ENCODE results near the gene SEPSECS. TPM values are rescaled to one million over a fixed set of nuclear protein-coding genes. Genes with fewer than 3 reads are reported as not detected.

The SEPSECS gene
- total and polyA plus RNA-seq, 2 donors (not counting 3 experiments of a cell fraction or from before 2014, with no cell fraction given): 2.8 to 8.3 TPM

DNA sequence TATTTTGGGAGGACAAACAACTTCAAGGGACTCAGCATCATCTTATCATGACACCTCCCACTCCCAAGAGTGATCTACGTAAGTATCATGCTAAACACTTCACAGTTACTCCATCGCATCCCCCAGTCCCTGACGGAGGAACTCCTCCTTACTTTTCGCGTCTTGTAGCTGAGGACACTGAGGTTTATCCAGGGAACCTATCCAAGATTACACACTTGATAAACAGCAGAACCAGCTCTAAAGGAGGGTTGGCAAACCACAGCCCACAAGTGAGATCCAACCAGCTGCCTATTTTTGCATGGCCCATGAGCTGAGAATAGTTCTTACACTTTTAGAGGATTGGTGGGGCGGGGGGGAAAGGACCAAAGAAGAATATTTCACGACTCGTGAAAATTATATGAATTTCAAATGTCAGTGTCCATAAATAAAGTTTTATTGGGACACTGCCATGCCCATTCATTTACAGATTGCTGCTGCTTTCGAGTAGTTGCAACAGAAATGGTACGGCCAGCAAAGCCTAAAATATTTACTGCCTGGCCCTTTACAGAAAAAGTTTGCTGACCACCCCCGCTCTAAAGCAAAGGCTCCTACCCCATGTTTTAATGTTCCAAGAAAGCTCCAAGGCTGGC is 47.8 kb downstream of the SEPSECS start:
- H3K4me3 ChIP-seq (replicated peaks in 1 of 3; ENCODE audit: insufficient read depth in 1 of 3, low read depth in 1 of 3, low read length in 3 of 3): no peak overlapping the region
- H3K4me1 ChIP-seq (ENCODE audit: control insufficient read depth, extremely low read depth, insufficient read depth, low read length): no peaks in the 10 kb centered on the region
- H3K27ac ChIP-seq (ENCODE audit: insufficient read depth, low read depth, low read length): no peak overlapping the region
- CTCF ChIA-PET: no interaction called here
- H2AFZ ChIP-seq (ENCODE audit: low read depth, low read length): no peak overlapping the region
- H3K4me2 ChIP-seq (ENCODE audit: insufficient read depth, low read length): no peak overlapping the region
- H3K79me2 ChIP-seq (ENCODE audit: control insufficient read depth, insufficient read depth, low read length): no peaks in the 10 kb centered on the region
- TF ChIP-seq JUN (IDR thresholded peaks at IDR 0.05; ENCODE audit: borderline replicate concordance, insufficient read depth, insufficient read length, low read depth) (no peak), POLR2AphosphoS5 (IDR thresholded peaks at IDR 0.05; ENCODE audit: insufficient read depth, low read depth, low read length) (no peak), MYC (IDR thresholded peaks at IDR 0.05; ENCODE audit: low read depth, low read length) (no peak), POLR2A (IDR thresholded peaks at IDR 0.05; ENCODE audit: low read depth, low read length) (no peak), EZH2 (IDR thresholded peaks at IDR 0.05; ENCODE audit: borderline replicate concordance, low read depth, low read length, severe bottlenecking) (no peak), FOS (IDR thresholded peaks at IDR 0.05; ENCODE audit: borderline replicate concordance, insufficient read depth, low read length) (no peak), GATA2 (IDR thresholded peaks at IDR 0.05; ENCODE audit: insufficient read depth, insufficient read length, low read depth, low read length) (no peak)
- TF ChIP-seq, protein P1, sequence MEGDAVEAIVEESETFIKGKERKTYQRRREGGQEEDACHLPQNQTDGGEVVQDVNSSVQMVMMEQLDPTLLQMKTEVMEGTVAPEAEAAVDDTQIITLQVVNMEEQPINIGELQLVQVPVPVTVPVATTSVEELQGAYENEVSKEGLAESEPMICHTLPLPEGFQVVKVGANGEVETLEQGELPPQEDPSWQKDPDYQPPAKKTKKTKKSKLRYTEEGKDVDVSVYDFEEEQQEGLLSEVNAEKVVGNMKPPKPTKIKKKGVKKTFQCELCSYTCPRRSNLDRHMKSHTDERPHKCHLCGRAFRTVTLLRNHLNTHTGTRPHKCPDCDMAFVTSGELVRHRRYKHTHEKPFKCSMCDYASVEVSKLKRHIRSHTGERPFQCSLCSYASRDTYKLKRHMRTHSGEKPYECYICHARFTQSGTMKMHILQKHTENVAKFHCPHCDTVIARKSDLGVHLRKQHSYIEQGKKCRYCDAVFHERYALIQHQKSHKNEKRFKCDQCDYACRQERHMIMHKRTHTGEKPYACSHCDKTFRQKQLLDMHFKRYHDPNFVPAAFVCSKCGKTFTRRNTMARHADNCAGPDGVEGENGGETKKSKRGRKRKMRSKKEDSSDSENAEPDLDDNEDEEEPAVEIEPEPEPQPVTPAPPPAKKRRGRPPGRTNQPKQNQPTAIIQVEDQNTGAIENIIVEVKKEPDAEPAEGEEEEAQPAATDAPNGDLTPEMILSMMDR (IDR thresholded peaks at IDR 0.05; ENCODE audit: extremely low read depth in 1 of 2, insufficient read depth in 1 of 2, low read depth in 1 of 2, low read length in 2 of 2): no peak
- TF ChIP-seq, protein P2, sequence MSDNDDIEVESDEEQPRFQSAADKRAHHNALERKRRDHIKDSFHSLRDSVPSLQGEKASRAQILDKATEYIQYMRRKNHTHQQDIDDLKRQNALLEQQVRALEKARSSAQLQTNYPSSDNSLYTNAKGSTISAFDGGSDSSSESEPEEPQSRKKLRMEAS (IDR thresholded peaks at IDR 0.05; ENCODE audit: insufficient read depth, insufficient read length): no peak
- no peak overlapping the region for H3K9ac ChIP-seq (replicated peaks; ENCODE audit: extremely low read depth, insufficient read depth, low read length)
- no peaks in the 10 kb centered on the region for H3K9me1 ChIP-seq (replicated peaks; ENCODE audit: control insufficient read depth, extremely low read depth, insufficient read depth, low read length)
- BruUV-seq (replicated peaks): no TSS peak
- peaks cover 0 to under 1% of the 10 kb centered on the region in 2 experiments for H3K27me3 ChIP-seq (ENCODE audit: control insufficient read depth in 2 of 2, insufficient read depth in 2 of 2, low read length in 2 of 2)
- FAIRE-seq (no peak), DNase-seq (ENCODE audit: low read depth, low spot score) (no peak)
- H3K36me3 ChIP-seq (ENCODE audit: control insufficient read depth in 2 of 2, extremely low read depth in 1 of 2, insufficient read depth in 2 of 2, low read length in 2 of 2): no peaks in the 10 kb centered on the region
- no peaks in the 10 kb centered on the region for H3K9me3 ChIP-seq (replicated peaks; ENCODE audit: control insufficient read depth, insufficient read depth, low read length)
- POLR2A ChIA-PET: no interaction called here
- intact Hi-C loops (cut with micrococcal nuclease): no loop called here
- dilution Hi-C loops (cut with MboI; ENCODE audit: extremely low pct_ligation_motif_present, low sequenced_read_pairs): no loop called here
- H4K20me1 ChIP-seq (replicated peaks; ENCODE audit: control insufficient read depth, extremely low read depth, insufficient read depth, low read length): no peaks in the 10 kb centered on the region
